ENCODE data around the gene MLLT1. TPM values are rescaled to one million over a fixed set of nuclear protein-coding genes. Genes with fewer than 3 reads are reported as not detected.

MLLT1 gene
- total and polyA plus RNA-seq, 10 of the 15 experiments (the other 5 are each of a cell fraction or from before 2014, with no cell fraction given) = 0.16 to 61.1 (median 8.5) TPM

DNA sequence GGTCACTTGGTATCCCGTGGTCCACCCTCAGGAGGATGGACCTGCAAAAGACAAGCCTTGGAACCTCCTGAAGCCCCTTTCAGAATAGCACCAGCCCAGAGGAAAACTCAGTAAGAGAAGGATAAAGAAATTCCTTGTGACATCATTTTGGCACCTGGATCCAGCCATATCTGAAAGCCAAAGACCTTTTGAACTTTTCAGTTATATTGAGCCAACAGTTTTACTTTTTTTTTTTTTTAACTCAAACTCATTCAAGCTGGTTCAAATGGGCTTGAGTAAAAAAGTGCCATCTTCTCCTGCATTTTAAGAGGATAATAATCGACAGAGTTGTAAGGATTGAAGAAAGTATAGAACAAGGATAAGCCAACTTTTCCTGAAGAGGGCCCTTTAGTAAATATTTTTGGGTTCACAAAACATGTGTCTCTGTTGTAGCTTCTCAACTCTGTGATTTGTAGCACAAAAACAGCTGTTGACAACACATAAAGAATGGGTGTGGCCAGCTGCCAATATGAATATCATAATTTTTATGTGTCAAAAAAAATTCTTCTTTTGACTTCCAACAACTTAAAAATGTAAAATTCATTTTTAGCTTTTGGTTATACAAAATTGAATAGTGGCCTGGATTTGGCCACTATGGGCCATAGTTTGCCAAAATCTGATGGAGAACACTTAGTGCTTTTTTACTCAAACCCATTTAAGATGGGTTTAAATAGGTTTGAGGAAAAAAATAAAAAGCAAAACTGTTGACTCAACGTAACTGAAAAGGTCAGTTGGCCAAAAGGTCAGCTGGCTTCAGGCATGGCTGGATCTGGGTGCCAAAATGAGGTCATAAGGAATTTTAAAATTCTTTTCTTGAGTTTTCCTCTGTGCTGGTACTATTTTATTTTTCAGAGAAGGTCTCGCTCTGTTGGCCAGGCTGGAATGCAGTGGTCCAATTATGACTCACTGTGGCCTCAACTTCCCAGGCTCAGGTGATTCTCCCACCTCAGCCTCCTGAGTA, 93.6 kb downstream of the MLLT1 start:
- intact Hi-C loops (cut with micrococcal nuclease; ENCODE audit: unreplicated experiment) (no loop called here), in situ Hi-C loops (cut with MboI) (no loop called here)
- no peak overlapping the region for H2AFZ ChIP-seq (ENCODE audit: control insufficient read depth, low read depth, low read length)
- H3K4me2 ChIP-seq (ENCODE audit: control insufficient read depth, insufficient read depth) = no peak overlapping the region
- 51% methylated on average over 4 of the region's 4 CpGs for WGBS (ENCODE audit: insufficient coverage, insufficient replicate concordance, low lambda C conversion rate, missing lambda C conversion rate)
- no peak overlapping the region for H3K27ac ChIP-seq (ENCODE audit: control insufficient read depth, insufficient read depth)
- H3K9ac ChIP-seq (ENCODE audit: control insufficient read depth, insufficient read depth, low read length) = no peak overlapping the region
- TF ChIP-seq IKZF1 (conservative IDR thresholded peaks at IDR 0.05) (no peak), RBBP5 (conservative IDR thresholded peaks at IDR 0.05) (no peak), BACH1 (IDR thresholded peaks at IDR 0.05; ENCODE audit: borderline replicate concordance) (no peak), HDAC6 (IDR thresholded peaks at IDR 0.05; ENCODE audit: unreplicated experiment) (no peak), PAX8 (IDR thresholded peaks at IDR 0.05) (no peak), BHLHE40 (IDR thresholded peaks at IDR 0.05; ENCODE audit: borderline replicate concordance in 1 of 2, low read depth in 2 of 2, low read length in 1 of 2) (no peak), YBX1 (IDR thresholded peaks at IDR 0.05) (no peak), KDM1A (IDR thresholded peaks at IDR 0.05; ENCODE audit: borderline replicate concordance) (no peak), PAX5 (IDR thresholded peaks at IDR 0.05; ENCODE audit: borderline replicate concordance, low read depth, low read length) (no peak)
- TF ChIP-seq, protein P1, sequence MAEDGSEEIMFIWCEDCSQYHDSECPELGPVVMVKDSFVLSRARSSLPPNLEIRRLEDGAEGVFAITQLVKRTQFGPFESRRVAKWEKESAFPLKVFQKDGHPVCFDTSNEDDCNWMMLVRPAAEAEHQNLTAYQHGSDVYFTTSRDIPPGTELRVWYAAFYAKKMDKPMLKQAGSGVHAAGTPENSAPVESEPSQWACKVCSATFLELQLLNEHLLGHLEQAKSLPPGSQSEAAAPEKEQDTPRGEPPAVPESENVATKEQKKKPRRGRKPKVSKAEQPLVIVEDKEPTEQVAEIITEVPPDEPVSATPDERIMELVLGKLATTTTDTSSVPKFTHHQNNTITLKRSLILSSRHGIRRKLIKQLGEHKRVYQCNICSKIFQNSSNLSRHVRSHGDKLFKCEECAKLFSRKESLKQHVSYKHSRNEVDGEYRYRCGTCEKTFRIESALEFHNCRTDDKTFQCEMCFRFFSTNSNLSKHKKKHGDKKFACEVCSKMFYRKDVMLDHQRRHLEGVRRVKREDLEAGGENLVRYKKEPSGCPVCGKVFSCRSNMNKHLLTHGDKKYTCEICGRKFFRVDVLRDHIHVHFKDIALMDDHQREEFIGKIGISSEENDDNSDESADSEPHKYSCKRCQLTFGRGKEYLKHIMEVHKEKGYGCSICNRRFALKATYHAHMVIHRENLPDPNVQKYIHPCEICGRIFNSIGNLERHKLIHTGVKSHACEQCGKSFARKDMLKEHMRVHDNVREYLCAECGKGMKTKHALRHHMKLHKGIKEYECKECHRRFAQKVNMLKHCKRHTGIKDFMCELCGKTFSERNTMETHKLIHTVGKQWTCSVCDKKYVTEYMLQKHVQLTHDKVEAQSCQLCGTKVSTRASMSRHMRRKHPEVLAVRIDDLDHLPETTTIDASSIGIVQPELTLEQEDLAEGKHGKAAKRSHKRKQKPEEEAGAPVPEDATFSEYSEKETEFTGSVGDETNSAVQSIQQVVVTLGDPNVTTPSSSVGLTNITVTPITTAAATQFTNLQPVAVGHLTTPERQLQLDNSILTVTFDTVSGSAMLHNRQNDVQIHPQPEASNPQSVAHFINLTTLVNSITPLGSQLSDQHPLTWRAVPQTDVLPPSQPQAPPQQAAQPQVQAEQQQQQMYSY (CRISPR knock-in tag; IDR thresholded peaks at IDR 0.05) = no peak
- SMC1A ChIA-PET (ENCODE audit: uncharacterized antibody, unreplicated experiment) = interaction anchor here (0.7 to 1.2 kb wide), 2 partner anchors 58 to 76 kb away, joined by 3 to 5 read pairs; no protein-coding TSS in a partner anchor
- BruUV-seq (replicated peaks) = no TSS peak
- DNase-seq (ENCODE audit: low read depth, low spot score) (no peak), FAIRE-seq (no peak), ATAC-seq (no peak)
- no peak overlapping the region for H3K4me3 ChIP-seq
- H3K4me1 ChIP-seq (ENCODE audit: control insufficient read depth, insufficient read depth, low read length) = no peaks in the 10 kb centered on the region
- no peaks in the 10 kb centered on the region; the same call in 2 of the 3 replicates for H3K9me3 ChIP-seq (replicated peaks; ENCODE audit: control insufficient read depth, insufficient read depth, low read length)
- POLR2A ChIA-PET = interaction anchor here (0.6 kb wide), 2 partner anchors 24 to 518 kb away, joined by 4 to 5 read pairs; no protein-coding TSS in a partner anchor
- no peaks in the 10 kb centered on the region for H3K36me3 ChIP-seq (ENCODE audit: control insufficient read depth in 2 of 2, insufficient read depth in 2 of 2, low read length in 1 of 2)
- no peaks in the 10 kb centered on the region for H4K20me1 ChIP-seq (ENCODE audit: control insufficient read depth, insufficient read depth)
- RAD21 ChIA-PET (ENCODE audit: unreplicated experiment) = interaction anchor here (0.6 kb wide), 1 partner anchor 73 kb away, joined by 4 read pairs; no protein-coding TSS in a partner anchor
- no peaks in the 10 kb centered on the region for H3K27me3 ChIP-seq (replicated peaks in 1 of 2; ENCODE audit: control insufficient read depth in 2 of 2, insufficient read depth in 2 of 2, low read length in 1 of 2)
- H3K79me2 ChIP-seq (ENCODE audit: control insufficient read depth, insufficient read depth, low read length) = no peaks in the 10 kb centered on the region
- CTCF ChIA-PET = interaction anchor here (0.7 to 1.7 kb wide), 4 partner anchors 8 to 32 kb away, joined by 3 to 5 read pairs (median 4); no protein-coding TSS in a partner anchor
